ENCODE data around the gene STXBP3. TPM values are rescaled to one million over a fixed set of nuclear protein-coding genes. Genes with fewer than 3 reads are reported as not detected.

STXBP3 gene
- total RNA-seq, 3 donors from 2014 or later, result 50.8 to 71.4 (median 66.1) TPM

DNA sequence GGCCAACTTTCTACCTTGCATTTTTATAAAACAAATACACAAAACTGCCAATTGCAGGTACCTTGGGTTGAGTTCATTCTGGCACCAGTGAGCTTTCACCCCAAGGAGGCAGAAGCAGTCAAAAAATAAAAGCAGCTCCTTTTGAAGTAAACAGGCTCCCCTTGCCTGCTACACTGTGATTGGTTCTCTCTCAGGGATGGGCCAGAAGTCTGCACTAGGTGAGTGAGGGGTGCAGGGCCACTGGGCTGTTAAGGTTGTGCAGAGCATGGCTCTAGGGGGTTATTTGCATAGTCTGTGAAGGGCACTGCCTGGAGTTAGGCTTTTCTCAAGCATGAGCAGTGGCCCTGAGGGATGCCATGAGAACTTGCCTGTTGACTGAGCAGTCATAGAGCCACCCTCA is 71.3 kb downstream of the STXBP3 start:
- TF ChIP-seq, protein P1, sequence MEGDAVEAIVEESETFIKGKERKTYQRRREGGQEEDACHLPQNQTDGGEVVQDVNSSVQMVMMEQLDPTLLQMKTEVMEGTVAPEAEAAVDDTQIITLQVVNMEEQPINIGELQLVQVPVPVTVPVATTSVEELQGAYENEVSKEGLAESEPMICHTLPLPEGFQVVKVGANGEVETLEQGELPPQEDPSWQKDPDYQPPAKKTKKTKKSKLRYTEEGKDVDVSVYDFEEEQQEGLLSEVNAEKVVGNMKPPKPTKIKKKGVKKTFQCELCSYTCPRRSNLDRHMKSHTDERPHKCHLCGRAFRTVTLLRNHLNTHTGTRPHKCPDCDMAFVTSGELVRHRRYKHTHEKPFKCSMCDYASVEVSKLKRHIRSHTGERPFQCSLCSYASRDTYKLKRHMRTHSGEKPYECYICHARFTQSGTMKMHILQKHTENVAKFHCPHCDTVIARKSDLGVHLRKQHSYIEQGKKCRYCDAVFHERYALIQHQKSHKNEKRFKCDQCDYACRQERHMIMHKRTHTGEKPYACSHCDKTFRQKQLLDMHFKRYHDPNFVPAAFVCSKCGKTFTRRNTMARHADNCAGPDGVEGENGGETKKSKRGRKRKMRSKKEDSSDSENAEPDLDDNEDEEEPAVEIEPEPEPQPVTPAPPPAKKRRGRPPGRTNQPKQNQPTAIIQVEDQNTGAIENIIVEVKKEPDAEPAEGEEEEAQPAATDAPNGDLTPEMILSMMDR (IDR thresholded peaks at IDR 0.05), result no peak
- Histone ChIP-seq H3K4me1 (ENCODE audit: low read depth) (peaks cover 8% of the 10 kb centered on the region), H3K4me3 (no peak overlapping the region), H3K9me3 (no peaks in the 10 kb centered on the region), H3K36me3 (ENCODE audit: low read depth) (no peaks in the 10 kb centered on the region)
- ATAC-seq (no peak), DNase-seq (no peak)
- intact Hi-C loops (cut with DNase I, micrococcal nuclease), result no loop called here

DNA sequence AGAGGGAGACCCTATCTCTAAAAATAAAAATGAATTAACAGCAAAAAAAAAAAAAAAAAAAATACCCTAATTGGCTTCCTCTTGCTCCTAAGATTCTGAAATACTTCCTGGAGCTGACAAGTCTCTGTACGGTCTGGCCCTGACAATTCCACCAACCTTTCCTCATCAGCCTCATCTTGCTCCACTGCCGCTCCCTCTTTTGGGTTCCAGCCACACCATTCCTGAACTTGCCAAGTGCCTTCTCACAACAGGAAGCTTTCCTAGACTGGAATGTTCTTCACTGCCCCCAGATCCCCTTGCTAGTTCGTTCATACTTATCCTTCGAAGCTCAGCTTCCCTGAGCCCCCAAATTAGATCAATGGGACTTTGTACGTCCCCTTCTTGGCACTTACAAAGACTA is 73.4 kb downstream of the STXBP3 start:
- Histone ChIP-seq H3K9me3 (no peaks in the 10 kb centered on the region), H3K36me3 (ENCODE audit: low read depth) (no peaks in the 10 kb centered on the region), H3K4me3 (no peak overlapping the region), H3K4me1 (ENCODE audit: low read depth) (peaks cover 8% of the 10 kb centered on the region)
- DNase-seq (no peak), ATAC-seq (no peak)
- intact Hi-C loops (cut with DNase I, micrococcal nuclease), result no loop called here
- TF ChIP-seq, protein P1 (IDR thresholded peaks at IDR 0.05), result no peak

DNA sequence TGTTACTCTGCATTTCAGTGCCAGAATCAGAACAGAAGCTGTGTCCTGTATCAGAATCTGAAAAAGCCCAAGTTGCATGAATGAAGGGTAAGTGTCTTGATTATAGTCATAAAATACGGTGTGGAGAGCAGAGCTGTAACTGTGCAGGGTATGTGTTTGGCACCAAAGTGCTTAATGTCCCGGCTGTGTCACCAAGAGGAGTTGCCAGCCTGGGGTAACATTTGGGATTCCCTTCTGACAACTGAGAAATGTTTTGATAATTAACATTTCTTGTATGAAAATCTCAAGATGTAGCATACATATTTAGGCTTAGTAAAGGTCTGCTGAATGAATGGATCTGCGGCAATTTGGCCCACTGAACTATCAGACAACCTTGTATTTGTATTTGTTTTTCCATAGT is 77.2 kb downstream of the STXBP3 start:
- Histone ChIP-seq H3K36me3 (ENCODE audit: low read depth) (no peaks in the 10 kb centered on the region), H3K4me3 (no peak overlapping the region), H3K9me3 (no peaks in the 10 kb centered on the region), H3K4me1 (ENCODE audit: low read depth) (peaks cover 6% of the 10 kb centered on the region)
- intact Hi-C loops (cut with DNase I, micrococcal nuclease), result no loop called here
- TF ChIP-seq, protein P1 (IDR thresholded peaks at IDR 0.05), result no peak
- no peak for ATAC-seq
- no peak for DNase-seq

DNA sequence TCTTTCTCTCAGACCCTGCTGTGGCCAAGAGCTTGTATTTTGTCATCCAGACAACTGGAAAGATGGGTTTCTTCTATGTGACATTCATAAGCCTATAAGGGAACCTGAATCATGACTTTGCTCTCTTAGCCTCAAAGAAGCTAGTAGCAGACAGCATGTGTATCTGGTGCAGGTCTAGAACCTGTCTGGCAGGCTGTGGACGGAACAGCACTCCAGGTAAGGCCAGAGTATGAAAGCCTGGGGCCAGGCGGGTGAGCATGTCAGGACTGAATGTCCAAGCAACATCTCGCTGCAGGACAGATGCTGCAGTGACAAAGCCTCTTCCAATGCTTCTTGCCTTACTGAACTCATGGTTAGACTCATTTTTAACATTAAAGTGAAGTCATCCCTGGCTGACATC is 77.6 kb downstream of the STXBP3 start:
- Histone ChIP-seq H3K4me1 (ENCODE audit: low read depth) (peaks cover 6% of the 10 kb centered on the region), H3K4me3 (no peak overlapping the region), H3K36me3 (ENCODE audit: low read depth) (no peaks in the 10 kb centered on the region), H3K9me3 (no peaks in the 10 kb centered on the region)
- TF ChIP-seq, protein P1 (IDR thresholded peaks at IDR 0.05), result no peak
- intact Hi-C loops (cut with DNase I, micrococcal nuclease), result no loop called here
- ATAC-seq (no peak), DNase-seq (no peak)

DNA sequence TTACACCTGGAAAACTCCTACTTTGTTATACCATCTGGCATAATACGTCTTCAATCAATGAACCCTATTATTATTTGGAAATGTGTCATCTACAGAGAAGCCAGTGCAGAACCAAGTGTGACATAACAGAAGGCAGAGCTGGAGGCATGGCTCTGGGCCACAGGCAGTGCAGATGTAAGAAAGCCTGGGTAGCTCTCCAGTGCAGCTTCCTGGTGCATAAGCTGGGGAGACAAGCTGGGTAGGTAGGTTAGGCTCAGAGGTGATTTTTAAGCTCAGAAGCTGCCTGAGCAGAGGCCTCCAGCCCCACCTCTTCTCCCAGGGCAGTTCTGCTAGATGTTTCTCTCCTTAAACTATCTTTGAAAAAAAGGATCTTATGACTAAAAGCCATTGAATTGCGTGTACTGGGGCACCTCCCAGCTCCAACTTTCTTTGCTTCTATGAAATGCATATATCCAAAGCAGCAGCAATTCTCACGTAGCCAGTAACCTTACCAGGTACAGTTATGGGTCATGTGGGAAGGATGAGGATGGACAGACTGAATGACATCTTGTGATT is 79.7 kb downstream of the STXBP3 start:
- Histone ChIP-seq H3K9me3 (no peaks in the 10 kb centered on the region), H3K4me1 (ENCODE audit: low read depth) (peaks cover 6% of the 10 kb centered on the region), H3K36me3 (ENCODE audit: low read depth) (no peaks in the 10 kb centered on the region), H3K4me3 (no peak overlapping the region)
- intact Hi-C loops (cut with DNase I, micrococcal nuclease), result loop anchor here in 1 of 2 donors (5.0 kb wide), 1 partner anchor 71 kb away; no protein-coding TSS in a partner anchor
- TF ChIP-seq, protein P1 (IDR thresholded peaks at IDR 0.05), result no peak
- DNase-seq (no peak), ATAC-seq (no peak)

Data from mucosa of descending colon (tissue), 3 donors.